GM12801 (cell line): Measurements from ENCODE around the gene CYB5A.

Source experiments
- CTCF ChIP-seq: IDR thresholded peaks from one replicate; pipeline ENCODE4 v1.5.1; 2011; ENCODE audit warnings: control low read depth; ENCODE audit not compliant: insufficient read length; ENCODE audit errors: extremely low read depth

Gene CYB5A

GRCh38 chr18:74229005-74229404 lies 62.8 kb downstream of the CYB5A start:
- TF ChIP-seq CTCF, result no peak

GRCh38 chr18:74228312-74228711 lies 63.5 kb downstream of the CYB5A start:
- no peak for TF ChIP-seq CTCF

- TF ChIP-seq CTCF, result no peak
Measured at GRCh38 chr18:74226666-74227065, 65.1 kb downstream of the CYB5A start.

GRCh38 chr18:74226156-74226555 lies 65.6 kb downstream of the CYB5A start:
- no peak for TF ChIP-seq CTCF

DNA sequence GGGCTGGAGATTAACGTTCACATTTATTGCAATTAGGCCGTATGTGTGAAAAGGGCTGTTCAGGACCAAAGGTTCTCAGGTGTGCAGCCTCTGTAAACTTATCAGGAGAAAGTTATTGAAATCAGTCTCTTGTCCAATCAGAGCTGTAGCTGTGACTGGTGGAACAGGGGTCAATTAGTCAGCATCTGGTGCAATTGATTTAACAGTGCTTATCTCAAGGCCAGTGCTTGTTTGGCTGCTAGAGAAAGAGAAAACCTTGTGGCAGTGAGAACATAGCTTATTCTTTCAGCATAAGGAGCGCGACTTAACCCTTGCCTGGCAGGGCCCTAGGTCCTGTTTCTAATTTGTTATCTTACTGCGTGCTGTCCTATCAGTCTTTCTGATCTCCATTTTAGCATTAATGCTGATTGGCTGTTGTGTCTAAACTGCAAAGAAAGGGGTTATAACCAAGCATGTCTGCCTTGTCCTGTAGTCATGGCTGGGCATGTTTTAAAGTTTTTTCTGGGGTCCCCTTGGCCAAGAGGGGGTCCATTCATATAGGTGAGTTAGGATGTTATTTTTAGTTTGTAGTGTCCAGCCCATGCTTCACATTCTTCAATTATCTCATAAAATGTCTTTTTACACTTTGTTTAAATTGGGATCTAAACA lies 66.4 kb downstream of the CYB5A start:
- TF ChIP-seq CTCF, result no peak

GRCh38 chr18:74222710-74223494 lies 68.9 kb downstream of the CYB5A start:
- no peak for TF ChIP-seq CTCF

DNA sequence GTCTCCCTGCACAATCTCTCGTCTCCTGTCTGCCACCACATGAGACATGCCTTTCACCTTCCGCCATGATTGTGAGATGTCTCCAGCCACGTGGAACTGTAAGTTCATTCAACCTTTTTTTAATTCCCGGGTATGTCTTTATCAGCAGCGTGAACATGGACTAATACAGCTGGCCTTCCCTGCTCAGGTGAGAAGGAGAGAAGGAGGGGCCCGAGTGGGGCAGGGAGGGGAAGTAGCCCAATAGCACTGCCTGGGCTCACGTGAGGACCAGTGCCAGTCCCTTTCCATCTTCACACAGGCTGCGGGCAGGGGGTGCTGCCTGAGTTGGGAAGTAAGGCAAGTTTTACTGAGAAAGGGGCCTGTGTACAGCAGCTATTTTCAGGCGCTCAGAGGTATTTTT lies 70.7 kb downstream of the CYB5A start:
- no peak for TF ChIP-seq CTCF
